Stomach (tissue), 9 donors: ENCODE measurements around the gene STMN3. TPM values are rescaled to one million over a fixed set of nuclear protein-coding genes. Genes with fewer than 3 reads are reported as not detected.

Source experiments
- DNase-seq, 2 donors: peaks; one replicate each; pipeline versions ENCODE4 v3.0.0 to v3.0.0-alpha.2; 2013 to 2019
- H3K27ac ChIP-seq, 5 donors: fragments of 200-600 bp in 4 of 5; sonication (generic) in 4 of 5; one replicate each; pipeline ENCODE4 v1.5.1; 2013 to 2019; ENCODE audit warnings: mild to moderate bottlenecking in 1 of 5, moderate library complexity in 1 of 5
- H3K27me3 ChIP-seq, 3 donors: fragments of 200-600 bp; sonication (generic); one replicate each; pipeline ENCODE4 v1.5.1; 2017 to 2019; ENCODE audit warnings: mixed run types in 1 of 3
- H3K36me3 ChIP-seq, 4 donors: fragments of 200-600 bp; sonication (generic); 1 replicate in 3 of 4; 2 replicates in 1 of 4; pipeline ENCODE4 v1.5.1; 2016 to 2019
- H3K4me1 ChIP-seq, 4 donors: fragments of 200-600 bp; sonication (generic); one replicate each; pipeline ENCODE4 v1.5.1; 2016 to 2019
- H3K4me3 ChIP-seq, 4 donors: fragments of 200-600 bp; sonication (generic) in 3 of 4; one replicate each; pipeline ENCODE4 v1.5.1; 2016 to 2019; ENCODE audit warnings: mild to moderate bottlenecking in 1 of 4
- H3K9me3 ChIP-seq, 4 donors: fragments of 200-600 bp; sonication (generic); one replicate each; pipeline ENCODE4 v1.5.1; 2016 to 2019
- EP300 ChIP-seq: sonication (generic); formaldehyde crosslinking; IDR thresholded peaks from one replicate; pipeline ENCODE4 v1.6.1; 2017; ENCODE audit warnings: antibody characterized with exemption
- POLR2A ChIP-seq, 4 donors: fragments of 450-650 bp; IDR thresholded peaks; one replicate each; pipeline ENCODE4 v1.6.1; 2016; ENCODE audit warnings: antibody characterized with exemption in 4 of 4, control low read depth in 2 of 4, mild to moderate bottlenecking in 1 of 4, moderate library complexity in 1 of 4
- POLR2AphosphoS5 ChIP-seq, 3 donors: sonication (generic); formaldehyde crosslinking; IDR thresholded peaks; one replicate each; pipeline ENCODE4 v1.6.1; 2016; ENCODE audit warnings: antibody characterized with exemption in 3 of 3
- WGBS, 5 donors: extraction: QIAGEN DNeasy Blood & Tissue Kit in 3 of 5; methylation state at CpG; one replicate each; pipeline versions ENCODE4 v1.1.5 to v1.1.7; 2013 to 2018; 5-methylcytosine and 5-hydroxymethylcytosine counted together
- intact Hi-C: fragments of 100-400 bp; cut with DNase I; formaldehyde crosslinking; loops from one replicate; pipeline ENCODE4 v1.15.1; 2023; ENCODE audit warnings: low total_unique reads
- polyA plus RNA-seq, 3 donors: library from polyadenylated mRNA; stranded (reverse); fragments of 200-250 nt; gene quantifications; one replicate each; pipeline ENCODE4 v1.2.3, GENCODE V29; 2013
- total RNA-seq, 5 donors: library from RNA; depleted of rRNA; stranded (reverse); fragments of >200 nt; gene quantifications; one replicate each; pipeline versions ENCODE4 v1.1.0 to v1.2.3, GENCODE V29; 2014 to 2016
- TF ChIP-seq, protein P1 (sequence below), 7 experiments: fragments of 450-650 bp in 4 of 7; fragments of 200-600 bp in 3 of 7; sonication (generic) in 3 of 7; IDR thresholded peaks; one replicate each; pipeline ENCODE4 v1.5.1; 2016 to 2019; ENCODE audit warnings: antibody characterized with exemption in 7 of 7, control low read depth in 2 of 7, mild to moderate bottlenecking in 1 of 7
- donor health status: healthy with polysubstance abuse.
- donor health status: Bipolar disorder and iron deficiency.
- donor health status: healthy.

STMN3 gene
- total and polyA plus RNA-seq, 8 donors, result 0.87 to 14.8 (median 12.0) TPM

DNA sequence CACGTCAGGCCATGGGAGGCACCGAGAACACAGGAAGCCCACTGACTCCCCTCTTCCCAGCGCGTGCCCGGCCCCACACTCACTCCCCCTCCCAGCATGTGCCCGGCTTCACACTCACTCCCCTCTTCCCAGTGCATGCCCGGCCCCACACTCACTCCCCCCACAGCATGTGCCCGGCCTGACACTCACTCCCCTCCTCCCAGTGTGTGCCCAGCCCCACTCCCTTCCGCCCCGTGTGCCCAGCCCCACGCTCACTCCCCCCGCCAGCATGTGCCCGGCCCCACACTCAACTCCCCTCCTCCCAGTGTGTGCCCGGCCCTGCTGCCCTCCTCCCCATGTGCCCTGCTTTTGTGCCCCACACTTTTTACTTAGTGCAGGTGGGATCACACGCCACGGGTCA is 14.6 kb upstream of the STMN3 start:
- no peaks in the 10 kb centered on the region for H3K27me3 ChIP-seq
- peaks cover 39 to 88% (median 74%) of the 10 kb centered on the region in 4 donors for H3K36me3 ChIP-seq
- H3K4me3 ChIP-seq, result no peak overlapping the region
- H3K4me1 ChIP-seq, result peaks cover 0 to 6% (median 0%) of the 10 kb centered on the region in 4 donors
- no peak for DNase-seq
- 92 to 95% (median 93%) methylated on average over 16 of the region's 16 CpGs for WGBS, 5 donors
- H3K27ac ChIP-seq, result no peak overlapping the region
- no peaks in the 10 kb centered on the region for H3K9me3 ChIP-seq
- no peak for TF ChIP-seq POLR2AphosphoS5 (IDR thresholded peaks at IDR 0.05)
- no peak for TF ChIP-seq EP300
- TF ChIP-seq, protein P1, sequence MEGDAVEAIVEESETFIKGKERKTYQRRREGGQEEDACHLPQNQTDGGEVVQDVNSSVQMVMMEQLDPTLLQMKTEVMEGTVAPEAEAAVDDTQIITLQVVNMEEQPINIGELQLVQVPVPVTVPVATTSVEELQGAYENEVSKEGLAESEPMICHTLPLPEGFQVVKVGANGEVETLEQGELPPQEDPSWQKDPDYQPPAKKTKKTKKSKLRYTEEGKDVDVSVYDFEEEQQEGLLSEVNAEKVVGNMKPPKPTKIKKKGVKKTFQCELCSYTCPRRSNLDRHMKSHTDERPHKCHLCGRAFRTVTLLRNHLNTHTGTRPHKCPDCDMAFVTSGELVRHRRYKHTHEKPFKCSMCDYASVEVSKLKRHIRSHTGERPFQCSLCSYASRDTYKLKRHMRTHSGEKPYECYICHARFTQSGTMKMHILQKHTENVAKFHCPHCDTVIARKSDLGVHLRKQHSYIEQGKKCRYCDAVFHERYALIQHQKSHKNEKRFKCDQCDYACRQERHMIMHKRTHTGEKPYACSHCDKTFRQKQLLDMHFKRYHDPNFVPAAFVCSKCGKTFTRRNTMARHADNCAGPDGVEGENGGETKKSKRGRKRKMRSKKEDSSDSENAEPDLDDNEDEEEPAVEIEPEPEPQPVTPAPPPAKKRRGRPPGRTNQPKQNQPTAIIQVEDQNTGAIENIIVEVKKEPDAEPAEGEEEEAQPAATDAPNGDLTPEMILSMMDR (IDR thresholded peaks at IDR 0.05), result no peak
- no peak for TF ChIP-seq POLR2A (IDR thresholded peaks at IDR 0.05)
- intact Hi-C loops, result no loop called here

DNA sequence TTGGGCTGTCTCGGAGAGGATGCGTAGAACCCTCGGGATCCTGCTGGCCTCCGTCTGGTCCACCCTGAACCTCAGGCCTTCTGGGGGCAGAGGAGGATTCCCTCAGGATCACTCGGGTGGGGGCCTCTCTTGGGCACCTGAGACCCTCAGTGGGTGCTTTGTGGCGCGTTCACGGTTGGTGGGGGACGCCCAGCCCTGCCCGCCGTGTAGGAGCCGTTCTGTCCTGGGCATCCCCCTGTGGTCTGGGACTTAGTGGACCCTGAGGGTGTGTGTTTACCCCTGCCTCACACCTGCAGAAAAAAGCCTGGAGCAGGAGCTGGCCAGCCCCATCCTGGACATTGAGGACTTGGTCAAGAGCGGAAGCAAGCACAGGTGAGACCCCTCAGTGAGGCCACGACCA is 12.5 kb upstream of the STMN3 start:
- peaks cover 54 to 92% (median 84%) of the 10 kb centered on the region in 4 donors for H3K36me3 ChIP-seq
- H3K27ac ChIP-seq, result no peak overlapping the region
- H3K4me3 ChIP-seq, result no peak overlapping the region
- 90 to 96% (median 96%) methylated on average over 8 to 14 of the region's 14 CpGs for WGBS, 5 donors
- H3K9me3 ChIP-seq, result no peaks in the 10 kb centered on the region
- H3K4me1 ChIP-seq, result peaks cover 0 to 9% (median 0%) of the 10 kb centered on the region in 4 donors
- H3K27me3 ChIP-seq, result no peaks in the 10 kb centered on the region
- no peak for TF ChIP-seq POLR2AphosphoS5 (IDR thresholded peaks at IDR 0.05)
- no peak for TF ChIP-seq POLR2A (IDR thresholded peaks at IDR 0.05)
- TF ChIP-seq EP300, result no peak
- TF ChIP-seq, protein P1 (IDR thresholded peaks at IDR 0.05), result no peak
- DNase-seq, result no peak
- intact Hi-C loops, result no loop called here

DNA sequence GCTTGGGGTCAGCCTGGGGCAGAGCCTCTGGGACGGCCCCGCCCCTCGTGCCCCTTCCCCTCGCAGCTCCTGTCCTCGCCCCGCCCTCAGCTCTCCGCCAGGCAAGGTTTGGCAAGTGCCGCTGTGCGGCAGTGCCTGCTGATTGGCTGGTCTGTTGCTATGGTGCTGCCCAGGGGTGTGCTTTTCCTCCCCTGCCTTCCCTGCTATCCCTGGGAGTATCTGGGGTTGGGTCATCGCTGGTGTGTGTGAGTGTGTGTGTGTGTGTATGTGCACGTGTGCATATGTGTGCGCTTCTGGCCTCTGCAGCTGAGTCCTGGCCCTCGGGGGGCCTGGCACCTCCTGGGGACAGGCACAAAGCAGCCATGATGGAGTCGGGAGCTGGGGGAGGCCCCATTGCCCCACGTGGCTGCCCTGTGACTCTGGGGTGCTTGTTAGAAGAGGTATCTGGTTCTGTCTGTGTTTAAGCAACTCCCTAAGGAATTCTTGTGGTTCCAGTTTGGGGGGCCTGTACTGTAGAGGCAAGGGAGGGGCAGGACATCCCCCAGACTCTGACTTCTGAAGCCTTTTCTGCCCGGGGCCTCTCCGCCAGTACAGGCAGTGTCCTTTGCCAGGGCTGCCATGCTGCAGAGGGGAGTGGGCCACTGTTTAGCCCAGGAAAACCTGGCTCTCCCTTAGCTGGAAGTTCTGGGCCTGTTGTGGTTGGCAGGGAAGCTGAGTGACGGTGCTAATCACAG is 11.8 kb upstream of the STMN3 start:
- 60 to 71% (median 65%) methylated on average over 13 to 18 of the region's 18 CpGs for WGBS, 5 donors
- H3K36me3 ChIP-seq, result peaks cover 54 to 95% (median 86%) of the 10 kb centered on the region in 4 donors
- intact Hi-C loops, result no loop called here
- no peaks in the 10 kb centered on the region for H3K27me3 ChIP-seq
- peaks cover 0 to 16% (median 1%) of the 10 kb centered on the region in 4 donors for H3K4me1 ChIP-seq
- peak in 1 of 2 donors; percentile 37 for DNase-seq
- no peak overlapping the region for H3K27ac ChIP-seq
- H3K9me3 ChIP-seq, result no peaks in the 10 kb centered on the region
- TF ChIP-seq POLR2AphosphoS5 (IDR thresholded peaks at IDR 0.05) (no peak), POLR2A (IDR thresholded peaks at IDR 0.05) (no peak), EP300 (no peak)
- TF ChIP-seq, protein P1 (IDR thresholded peaks at IDR 0.05), result no peak
- H3K4me3 ChIP-seq, result no peak overlapping the region

- no peak overlapping the region for H3K27ac ChIP-seq
- no peaks in the 10 kb centered on the region for H3K9me3 ChIP-seq
- WGBS, 5 donors, result 91 to 92% (median 92%) methylated on average over 18 to 22 of the region's 22 CpGs
- no peak for TF ChIP-seq POLR2AphosphoS5 (IDR thresholded peaks at IDR 0.05)
- TF ChIP-seq POLR2A (IDR thresholded peaks at IDR 0.05), result no peak
- TF ChIP-seq EP300, result no peak
- TF ChIP-seq, protein P1 (IDR thresholded peaks at IDR 0.05), result no peak
- H3K4me3 ChIP-seq, result no peak overlapping the region
- H3K36me3 ChIP-seq, result peaks cover 54 to 93% (median 86%) of the 10 kb centered on the region in 4 donors
- intact Hi-C loops, result no loop called here
- no peak for DNase-seq
- H3K27me3 ChIP-seq, result no peaks in the 10 kb centered on the region
- H3K4me1 ChIP-seq, result peaks cover 5 to 23% (median 7%) of the 10 kb centered on the region in 4 donors
Observed at GRCh38 chr20:63664143-63664851, 11.1 kb upstream of the STMN3 start.
